Fibroblast of pulmonary artery (primary cell): ENCODE data around the gene ADSL.

Source experiments
- DNase-seq: peaks from one replicate; pipeline ENCODE4 v3.0.0-alpha.2; 2010; ENCODE audit warnings: low read depth
- H3K4me3 ChIP-seq: replicated peaks from 2 replicates; pipeline ENCODE4 v1.5.1; 2011; ENCODE audit warnings: low read depth, mild to moderate bottlenecking, control low read depth, low read length, moderate library complexity
- TF ChIP-seq, protein P1 (sequence below): IDR thresholded peaks from 2 replicates; pipeline ENCODE4 v1.5.1; 2011; ENCODE audit warnings: mild to moderate bottlenecking, control low read depth, low read length, inconsistent platforms; ENCODE audit errors: missing control alignments

Gene ADSL

DNA sequence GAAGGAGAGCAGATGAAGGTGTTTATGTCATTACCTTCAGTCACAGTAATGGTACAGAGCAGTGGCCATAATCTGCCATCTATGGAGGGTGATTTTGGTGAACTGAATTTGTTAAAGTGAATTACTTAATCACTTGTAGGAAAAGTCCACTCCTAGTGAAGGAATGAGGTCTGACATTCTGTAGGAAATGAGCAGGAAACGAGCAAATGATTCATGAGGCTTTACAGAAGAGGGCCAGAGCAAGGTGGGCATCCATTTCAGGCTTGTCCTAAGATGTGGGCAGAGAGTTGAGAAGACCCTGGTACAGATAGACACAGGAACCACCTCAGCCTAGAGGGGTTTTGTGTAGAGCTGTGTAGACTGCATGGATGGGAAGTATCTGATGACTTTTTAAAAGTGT lies 18.1 kb downstream of the ADSL start:
- TF ChIP-seq, protein P1, sequence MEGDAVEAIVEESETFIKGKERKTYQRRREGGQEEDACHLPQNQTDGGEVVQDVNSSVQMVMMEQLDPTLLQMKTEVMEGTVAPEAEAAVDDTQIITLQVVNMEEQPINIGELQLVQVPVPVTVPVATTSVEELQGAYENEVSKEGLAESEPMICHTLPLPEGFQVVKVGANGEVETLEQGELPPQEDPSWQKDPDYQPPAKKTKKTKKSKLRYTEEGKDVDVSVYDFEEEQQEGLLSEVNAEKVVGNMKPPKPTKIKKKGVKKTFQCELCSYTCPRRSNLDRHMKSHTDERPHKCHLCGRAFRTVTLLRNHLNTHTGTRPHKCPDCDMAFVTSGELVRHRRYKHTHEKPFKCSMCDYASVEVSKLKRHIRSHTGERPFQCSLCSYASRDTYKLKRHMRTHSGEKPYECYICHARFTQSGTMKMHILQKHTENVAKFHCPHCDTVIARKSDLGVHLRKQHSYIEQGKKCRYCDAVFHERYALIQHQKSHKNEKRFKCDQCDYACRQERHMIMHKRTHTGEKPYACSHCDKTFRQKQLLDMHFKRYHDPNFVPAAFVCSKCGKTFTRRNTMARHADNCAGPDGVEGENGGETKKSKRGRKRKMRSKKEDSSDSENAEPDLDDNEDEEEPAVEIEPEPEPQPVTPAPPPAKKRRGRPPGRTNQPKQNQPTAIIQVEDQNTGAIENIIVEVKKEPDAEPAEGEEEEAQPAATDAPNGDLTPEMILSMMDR: no peak
- no peak for DNase-seq
- H3K4me3 ChIP-seq: no peak overlapping the region

DNA sequence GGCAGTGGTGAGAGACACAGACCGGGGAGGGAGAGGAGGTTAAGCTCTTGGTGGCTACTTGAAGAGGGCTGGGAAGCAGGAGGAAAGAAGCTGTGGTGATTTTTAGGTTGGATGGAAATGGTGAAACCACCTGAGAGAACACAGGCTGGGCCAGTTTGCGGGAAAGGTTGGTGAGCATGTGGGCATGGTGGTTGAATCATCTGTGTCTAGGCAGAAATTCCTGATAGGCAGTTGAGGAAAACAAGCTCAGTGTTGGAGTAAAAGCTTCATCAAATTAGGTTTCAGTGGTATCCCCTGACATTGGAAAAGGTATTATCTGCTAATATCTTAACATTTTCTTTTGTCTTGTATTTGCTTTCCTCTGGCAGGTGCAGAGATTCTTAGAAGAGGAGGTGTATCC lies 19.8 kb downstream of the ADSL start:
- no peak overlapping the region for H3K4me3 ChIP-seq
- no peak for DNase-seq
- TF ChIP-seq, protein P1: no peak

DNA sequence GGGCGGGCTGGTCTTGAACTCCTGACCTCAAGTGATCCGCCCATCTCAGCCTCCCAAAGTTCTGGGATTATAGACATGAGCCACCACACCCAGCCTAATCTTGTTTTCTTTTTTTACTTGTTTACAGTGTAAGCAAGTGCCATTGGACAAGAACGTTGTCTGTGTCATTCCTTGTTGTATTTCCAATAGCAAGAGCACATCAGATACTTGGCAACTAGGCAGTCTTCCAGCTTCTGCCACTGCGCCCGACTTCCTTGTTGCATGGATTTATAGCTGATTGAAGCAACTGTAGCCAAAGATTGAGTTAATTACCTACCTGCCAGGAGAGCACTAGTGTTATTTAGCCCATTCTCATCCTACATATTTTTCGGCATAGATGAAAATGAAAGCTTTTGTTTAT lies 21.0 kb downstream of the ADSL start:
- DNase-seq: no peak
- no peak overlapping the region for H3K4me3 ChIP-seq
- TF ChIP-seq, protein P1: no peak

DNA sequence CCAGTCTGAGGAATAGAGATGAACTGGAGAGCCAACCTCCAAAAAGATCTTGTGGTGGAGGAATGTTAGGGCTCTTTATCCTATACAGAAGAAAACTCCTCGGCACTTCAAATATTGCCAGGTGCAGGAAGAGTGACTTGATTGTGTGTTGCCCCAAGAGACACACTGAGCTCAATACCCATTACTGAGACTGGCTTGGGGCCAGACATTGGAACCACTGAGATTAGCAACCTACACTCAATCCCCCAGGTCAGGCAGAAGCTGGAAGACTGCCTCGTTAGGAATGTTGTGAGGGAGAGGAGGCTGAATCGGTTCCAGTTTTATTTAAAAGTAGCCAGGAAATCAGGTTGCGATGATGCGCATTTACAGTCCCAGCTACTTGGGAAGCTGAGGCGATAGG lies 21.7 kb downstream of the ADSL start:
- H3K4me3 ChIP-seq: no peak overlapping the region
- no peak for DNase-seq
- TF ChIP-seq, protein P1: no peak

DNA sequence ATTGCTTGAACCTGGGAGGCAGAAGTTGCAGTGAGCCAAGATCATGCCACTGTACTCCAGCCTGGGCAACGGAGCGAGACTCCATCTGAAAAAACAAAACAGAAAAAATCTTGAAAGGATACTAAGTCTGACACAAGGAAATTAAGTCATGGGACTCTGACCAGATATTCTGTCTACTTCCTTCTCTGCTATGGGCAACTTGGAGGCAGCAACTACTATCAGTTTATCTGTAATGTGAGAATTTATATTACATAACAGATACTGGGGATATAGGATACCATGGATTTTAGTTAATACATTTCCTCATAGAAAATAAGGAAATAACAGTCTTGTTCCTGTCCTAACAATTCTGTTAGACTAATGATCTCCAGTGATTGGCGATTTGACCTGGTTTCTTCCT lies 22.5 kb downstream of the ADSL start:
- TF ChIP-seq, protein P1: no peak
- no peak overlapping the region for H3K4me3 ChIP-seq
- DNase-seq: no peak

GRCh38 chr22:40374567-40374966 lies 28.3 kb downstream of the ADSL start:
- no peak overlapping the region for H3K4me3 ChIP-seq
- TF ChIP-seq, protein P1: no peak
- DNase-seq: no peak

- no peak for DNase-seq
- TF ChIP-seq, protein P1: no peak
- no peak overlapping the region for H3K4me3 ChIP-seq
Observed at GRCh38 chr22:40376149-40376548, 29.8 kb downstream of the ADSL start.
